Heart left ventricle (tissue), 13 donors: Measurements from ENCODE around the gene CBX8.

Experiments
- POLR2A ChIP-seq, 2 donors: fragments of 450-650 bp; IDR thresholded peaks; one replicate each; pipeline ENCODE4 v1.6.1; 2017; ENCODE audit warnings: antibody characterized with exemption in 2 of 2, mild to moderate bottlenecking in 2 of 2, moderate library complexity in 2 of 2
- TF ChIP-seq, protein P1 (sequence below), 12 donors: fragments of 200-600 bp; sonication (generic) in 4 of 12; IDR thresholded peaks; one replicate each; pipeline versions ENCODE4 v1.5.0 to v1.8.0; 2018 to 2022; ENCODE audit warnings: antibody characterized with exemption in 12 of 12, mild to moderate bottlenecking in 5 of 12
- donor health status: ischemic (EF 13 %, LVEDD 7.1; RV severe dilation, severe dysfunction).
- donor health status: DM: no; HTN: yes; CAD: no.
- donor health status: DM: no; HTN: no; CAD: no.
- donor health status: ischemic (EF 25% LVEDD 6.9; RV normal size, moderate dysfunction).
- donor health status: ischemic (EF 25% LVEDD 5.7; RV mildly dilated, moderate dysfunction).
- donor health status: ischemic (EF 35%, LVEDD 5.7; RV mildly dilated, moderate dysfunction).
- donor health status: nonischemic (EF 11% LVEDD 7.7; RV severe dilation, severe dysfunction).
- donor health status: DM: yes; HTN: yes; CAD: no.
- donor health status: PGD.
- donor health status: ischemic (EF 29% LVEDD 5.4; RV normal size, mild dysfunction).
- donor health status: nonischemic (EF 23%, LVEDD 6.1; RV moderate dilation, normal function).

DNA sequence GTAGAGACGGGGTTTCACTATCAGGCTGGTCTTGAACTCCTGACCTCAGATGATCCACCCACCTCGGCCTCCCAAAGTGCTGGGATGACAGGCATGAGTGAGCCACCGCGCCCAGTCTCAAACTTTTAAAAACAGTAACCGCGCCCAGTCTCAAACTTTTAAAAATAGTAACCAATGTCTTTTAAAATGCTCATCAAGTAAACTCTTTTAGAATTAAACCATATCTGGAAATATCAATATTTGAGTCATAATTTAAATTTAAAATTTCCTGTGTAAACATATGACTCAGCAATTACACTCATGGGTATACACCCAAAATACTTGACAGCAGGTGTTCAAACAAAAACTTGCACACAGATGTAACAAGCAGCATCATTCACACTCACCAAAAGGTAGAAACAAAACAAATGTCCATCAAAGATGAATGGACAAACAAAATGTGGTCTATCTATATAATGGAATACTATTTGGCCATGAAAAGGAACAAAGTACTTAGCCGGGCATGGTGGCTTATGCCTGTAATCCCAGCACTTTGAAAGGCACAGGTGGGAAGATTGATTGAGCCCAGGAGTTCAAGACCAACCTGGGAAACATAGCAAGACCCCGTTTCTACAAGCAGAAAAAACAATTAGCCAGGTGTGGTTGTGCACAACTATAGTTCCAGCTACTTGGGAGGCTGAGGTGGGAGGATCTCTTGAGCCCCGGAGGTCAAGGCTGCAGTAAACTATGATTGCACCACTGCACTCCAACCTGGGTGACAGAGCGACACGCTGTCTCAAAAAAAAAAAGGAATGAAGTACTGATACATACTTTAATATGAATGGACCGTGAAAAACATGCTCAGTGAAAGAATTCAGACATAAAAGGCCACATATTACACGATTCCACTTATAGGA lies 46.0 kb downstream of the CBX8 start:
- TF ChIP-seq, protein P1, sequence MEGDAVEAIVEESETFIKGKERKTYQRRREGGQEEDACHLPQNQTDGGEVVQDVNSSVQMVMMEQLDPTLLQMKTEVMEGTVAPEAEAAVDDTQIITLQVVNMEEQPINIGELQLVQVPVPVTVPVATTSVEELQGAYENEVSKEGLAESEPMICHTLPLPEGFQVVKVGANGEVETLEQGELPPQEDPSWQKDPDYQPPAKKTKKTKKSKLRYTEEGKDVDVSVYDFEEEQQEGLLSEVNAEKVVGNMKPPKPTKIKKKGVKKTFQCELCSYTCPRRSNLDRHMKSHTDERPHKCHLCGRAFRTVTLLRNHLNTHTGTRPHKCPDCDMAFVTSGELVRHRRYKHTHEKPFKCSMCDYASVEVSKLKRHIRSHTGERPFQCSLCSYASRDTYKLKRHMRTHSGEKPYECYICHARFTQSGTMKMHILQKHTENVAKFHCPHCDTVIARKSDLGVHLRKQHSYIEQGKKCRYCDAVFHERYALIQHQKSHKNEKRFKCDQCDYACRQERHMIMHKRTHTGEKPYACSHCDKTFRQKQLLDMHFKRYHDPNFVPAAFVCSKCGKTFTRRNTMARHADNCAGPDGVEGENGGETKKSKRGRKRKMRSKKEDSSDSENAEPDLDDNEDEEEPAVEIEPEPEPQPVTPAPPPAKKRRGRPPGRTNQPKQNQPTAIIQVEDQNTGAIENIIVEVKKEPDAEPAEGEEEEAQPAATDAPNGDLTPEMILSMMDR (IDR thresholded peaks at IDR 0.05) = no peak
- TF ChIP-seq POLR2A (IDR thresholded peaks at IDR 0.05) = no peak
